T-helper 1 cell treated with Interleukin-12 subunit alpha and Interleukin-12 subunit beta and Interleukin-4 antibody, amounts not matched to agents 30 μg/mL and 1 μg/mL, for 36 hours (primary cell): Measurements from ENCODE around the gene CDH9.

ENCODE experiments used
- H3K27ac Mint-ChIP-seq: one replicate; pipeline ENCODE4 v1.8.0; 2021; ENCODE audit warnings: mild to moderate bottlenecking, mixed read lengths
- H3K27me3 Mint-ChIP-seq: one replicate; pipeline ENCODE4 v1.8.0; 2021; ENCODE audit warnings: low read depth, mixed read lengths
- H3K36me3 Mint-ChIP-seq: one replicate; pipeline ENCODE4 v1.8.0; 2021; ENCODE audit warnings: low read depth, mixed read lengths
- H3K4me1 Mint-ChIP-seq: one replicate; pipeline ENCODE4 v1.8.0; 2021; ENCODE audit warnings: low read depth, mixed read lengths
- H3K4me3 Mint-ChIP-seq: one replicate; pipeline ENCODE4 v1.8.0; 2021; ENCODE audit warnings: mild to moderate bottlenecking, moderate library complexity, mixed read lengths
- H3K9me3 Mint-ChIP-seq: one replicate; pipeline ENCODE4 v1.8.0; 2021; ENCODE audit warnings: mixed read lengths

Gene CDH9

DNA sequence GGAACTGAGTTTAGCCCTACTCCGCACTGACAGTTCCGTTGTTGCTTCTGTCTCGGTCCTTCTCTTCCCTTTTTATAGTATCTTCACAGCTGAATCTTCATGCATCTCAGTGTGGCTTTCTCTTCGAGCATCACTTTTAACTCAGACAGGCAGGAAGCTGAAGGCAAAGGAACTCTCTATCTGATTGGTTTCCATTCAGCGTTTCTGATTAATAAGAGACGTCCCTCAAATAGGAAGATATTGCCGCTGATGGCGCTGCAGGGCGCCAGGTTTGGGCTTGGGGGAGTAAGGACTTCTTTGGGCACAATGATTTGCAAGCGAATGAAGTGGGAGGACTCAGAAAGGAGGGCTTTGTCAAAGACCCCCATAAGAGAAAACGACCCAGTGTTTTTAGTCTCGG is at the start of gene CDH9:
TSS of gene CDH9 (minus strand) at position 111 of the 400 bp plus-strand sequence. CDS start 50,253 bp downstream, outside the sequence.
- no peaks in the 10 kb centered on the region for H3K36me3 Mint-ChIP-seq
- no peaks in the 10 kb centered on the region for H3K4me1 Mint-ChIP-seq
- H3K9me3 Mint-ChIP-seq, result peaks cover 16% of the 10 kb centered on the region
- no peak within 1 kb of the TSS for H3K27ac Mint-ChIP-seq
- H3K27me3 Mint-ChIP-seq, result no peaks in the 10 kb centered on the region
- no peak within 1 kb of the TSS for H3K4me3 Mint-ChIP-seq

- Mint-ChIP-seq H3K4me1 (no peaks in the 10 kb centered on the region), H3K9me3 (peaks cover 13% of the 10 kb centered on the region), H3K27ac (no peak overlapping the region), H3K4me3 (no peak overlapping the region), H3K27me3 (no peaks in the 10 kb centered on the region), H3K36me3 (no peaks in the 10 kb centered on the region)
Measured at GRCh38 chr5:27087747-27088146, 49.4 kb upstream of the CDH9 start.

GRCh38 chr5:27083449-27084415 is 45.3 kb upstream of the CDH9 start:
- H3K4me3 Mint-ChIP-seq, result no peak overlapping the region
- peaks cover 13% of the 10 kb centered on the region for H3K9me3 Mint-ChIP-seq
- H3K4me1 Mint-ChIP-seq, result no peaks in the 10 kb centered on the region
- H3K36me3 Mint-ChIP-seq, result no peaks in the 10 kb centered on the region
- H3K27me3 Mint-ChIP-seq, result no peaks in the 10 kb centered on the region
- no peak overlapping the region for H3K27ac Mint-ChIP-seq

GRCh38 chr5:27080147-27080546 is 41.8 kb upstream of the CDH9 start:
- Mint-ChIP-seq H3K4me3 (no peak overlapping the region), H3K36me3 (no peaks in the 10 kb centered on the region), H3K27me3 (no peaks in the 10 kb centered on the region), H3K9me3 (peaks cover 26% of the 10 kb centered on the region), H3K27ac (no peak overlapping the region), H3K4me1 (no peaks in the 10 kb centered on the region)

DNA sequence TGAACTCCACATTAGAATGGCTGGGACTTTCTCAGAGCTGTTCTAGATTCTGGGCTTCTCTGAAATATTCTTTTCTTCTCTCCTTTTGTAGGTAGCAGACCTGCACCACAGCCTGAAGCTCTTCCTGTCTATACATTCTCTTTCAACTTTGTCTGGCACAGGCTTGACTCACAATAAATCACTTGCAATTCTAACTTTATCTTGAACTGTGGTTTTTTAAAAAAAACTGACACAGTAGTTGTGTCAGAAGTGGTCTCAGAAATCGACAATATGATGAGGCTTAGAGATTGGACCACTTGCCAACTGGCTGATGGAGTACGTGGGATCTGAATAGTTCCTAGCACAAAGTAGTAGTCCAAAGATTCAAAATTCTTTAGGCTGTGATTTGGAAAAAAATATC is 24.1 kb upstream of the CDH9 start:
- no peak overlapping the region for H3K4me3 Mint-ChIP-seq
- peaks cover 30% of the 10 kb centered on the region for H3K9me3 Mint-ChIP-seq
- H3K4me1 Mint-ChIP-seq, result no peaks in the 10 kb centered on the region
- no peaks in the 10 kb centered on the region for H3K27me3 Mint-ChIP-seq
- H3K27ac Mint-ChIP-seq, result no peak overlapping the region
- H3K36me3 Mint-ChIP-seq, result no peaks in the 10 kb centered on the region

GRCh38 chr5:27048510-27048909 is 10.1 kb upstream of the CDH9 start:
- Mint-ChIP-seq H3K4me1 (no peaks in the 10 kb centered on the region), H3K4me3 (no peak overlapping the region), H3K27ac (no peak overlapping the region), H3K27me3 (no peaks in the 10 kb centered on the region), H3K9me3 (peaks cover 14% of the 10 kb centered on the region), H3K36me3 (no peaks in the 10 kb centered on the region)

DNA sequence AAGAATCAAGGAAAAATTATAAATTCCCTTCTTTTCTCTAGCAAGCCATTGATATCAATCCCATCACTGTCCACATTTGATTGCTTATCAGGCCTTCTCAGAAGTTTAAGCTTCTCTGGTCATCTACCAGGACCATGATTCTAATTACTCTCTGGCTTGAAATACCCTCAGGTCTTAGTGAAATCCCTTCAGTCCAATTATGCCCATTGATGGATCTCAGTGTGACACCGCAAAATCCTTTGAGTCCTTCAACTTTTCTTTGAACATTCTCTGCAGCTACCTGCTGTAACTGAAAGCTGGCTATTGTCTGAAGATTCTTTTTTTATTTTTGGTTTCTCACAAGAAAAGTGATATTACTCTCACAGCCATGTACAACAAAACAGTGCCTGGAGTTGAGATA is 3.0 kb upstream of the CDH9 start:
- H3K27ac Mint-ChIP-seq, result no peak overlapping the region
- no peaks in the 10 kb centered on the region for H3K27me3 Mint-ChIP-seq
- no peak overlapping the region for H3K4me3 Mint-ChIP-seq
- peaks cover 22% of the 10 kb centered on the region for H3K9me3 Mint-ChIP-seq
- H3K4me1 Mint-ChIP-seq, result no peaks in the 10 kb centered on the region
- no peaks in the 10 kb centered on the region for H3K36me3 Mint-ChIP-seq

DNA sequence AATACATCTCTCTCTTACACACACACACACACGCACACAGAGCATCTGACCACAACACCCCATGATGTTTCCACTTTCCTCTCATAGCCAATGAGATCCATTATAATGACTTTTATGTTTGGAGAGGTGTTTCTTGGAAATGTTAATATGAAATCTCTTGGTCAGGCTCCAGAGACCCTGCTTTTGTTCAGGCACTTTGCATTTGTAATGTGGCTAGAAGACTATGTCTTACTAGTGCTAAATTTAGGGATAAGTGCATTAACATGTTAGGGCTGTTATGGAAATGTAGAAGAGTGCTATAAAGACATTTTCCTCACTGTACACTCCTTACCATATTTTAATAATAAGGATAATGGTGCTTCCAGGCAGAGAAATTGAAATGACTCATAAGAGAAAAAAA is 3.8 kb downstream of the CDH9 start:
- peaks cover 3% of the 10 kb centered on the region for H3K9me3 Mint-ChIP-seq
- no peaks in the 10 kb centered on the region for H3K36me3 Mint-ChIP-seq
- no peaks in the 10 kb centered on the region for H3K27me3 Mint-ChIP-seq

DNA sequence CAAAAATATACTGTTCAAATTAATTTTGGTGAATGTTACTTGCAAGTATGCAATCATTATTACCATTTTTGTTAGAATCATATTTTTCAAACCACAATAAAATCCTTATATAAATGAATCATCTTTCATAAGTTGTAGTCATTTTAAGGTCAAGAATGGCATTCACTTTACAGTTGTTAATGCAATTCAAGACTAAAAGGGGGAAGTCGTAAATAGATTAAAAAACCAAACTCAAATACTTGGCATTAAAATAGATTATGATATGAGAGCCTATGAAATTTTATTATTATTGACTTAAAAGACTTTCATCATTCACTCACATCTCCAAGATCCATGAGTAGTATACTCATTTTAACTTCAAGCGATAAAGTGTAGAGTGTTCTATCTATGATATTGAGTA is 11.6 kb downstream of the CDH9 start:
- H3K4me3 Mint-ChIP-seq, result no peak overlapping the region

More for the DNA sequence above, 3.8 kb downstream of the CDH9 start:
- no peak overlapping the region for H3K27ac Mint-ChIP-seq
- H3K4me3 Mint-ChIP-seq, result no peak overlapping the region
- no peaks in the 10 kb centered on the region for H3K4me1 Mint-ChIP-seq

DNA sequence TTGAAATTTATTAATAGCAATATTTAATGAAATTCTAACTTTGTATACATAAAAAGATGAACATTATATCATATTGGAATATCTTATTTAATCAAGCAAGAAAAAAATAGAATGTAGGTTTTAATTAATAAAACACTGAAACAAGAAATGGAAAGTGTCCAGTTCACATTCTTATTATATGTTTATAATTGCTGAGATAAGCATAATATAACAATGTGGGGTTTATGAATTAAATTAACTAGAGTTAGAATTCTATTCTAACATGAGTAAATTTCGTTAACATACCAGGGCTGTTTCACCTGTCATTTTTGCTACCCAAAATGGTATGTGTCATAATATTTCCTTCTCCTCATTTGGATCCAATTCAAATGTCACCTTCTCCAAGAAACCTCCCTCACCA is 12.3 kb downstream of the CDH9 start:
- H3K9me3 Mint-ChIP-seq, result peaks cover 3% of the 10 kb centered on the region
- no peak overlapping the region for H3K4me3 Mint-ChIP-seq
- H3K36me3 Mint-ChIP-seq, result no peaks in the 10 kb centered on the region
- H3K27me3 Mint-ChIP-seq, result no peaks in the 10 kb centered on the region
- H3K27ac Mint-ChIP-seq, result no peak overlapping the region
- no peaks in the 10 kb centered on the region for H3K4me1 Mint-ChIP-seq

More for the DNA sequence above, 11.6 kb downstream of the CDH9 start:
- Mint-ChIP-seq H3K36me3 (no peaks in the 10 kb centered on the region), H3K4me1 (no peaks in the 10 kb centered on the region), H3K9me3 (peaks cover 3% of the 10 kb centered on the region), H3K27me3 (no peaks in the 10 kb centered on the region), H3K27ac (no peak overlapping the region)

- Mint-ChIP-seq H3K9me3 (peaks cover 3% of the 10 kb centered on the region), H3K27ac (no peak overlapping the region), H3K27me3 (no peaks in the 10 kb centered on the region), H3K4me3 (no peak overlapping the region), H3K36me3 (no peaks in the 10 kb centered on the region), H3K4me1 (no peaks in the 10 kb centered on the region)
Measured at GRCh38 chr5:27021471-27021870, 16.9 kb downstream of the CDH9 start.

- no peak overlapping the region for H3K4me3 Mint-ChIP-seq
- no peaks in the 10 kb centered on the region for H3K27me3 Mint-ChIP-seq
- H3K4me1 Mint-ChIP-seq, result no peaks in the 10 kb centered on the region
- H3K27ac Mint-ChIP-seq, result no peak overlapping the region
- H3K36me3 Mint-ChIP-seq, result no peaks in the 10 kb centered on the region
- H3K9me3 Mint-ChIP-seq, result peaks cover 3% of the 10 kb centered on the region
Measured at GRCh38 chr5:27020973-27021372, 17.4 kb downstream of the CDH9 start.

GRCh38 chr5:27015758-27016157 is 22.6 kb downstream of the CDH9 start:
- Mint-ChIP-seq H3K27me3 (no peaks in the 10 kb centered on the region), H3K36me3 (no peaks in the 10 kb centered on the region), H3K4me1 (no peaks in the 10 kb centered on the region), H3K4me3 (no peak overlapping the region), H3K9me3 (peaks cover 15% of the 10 kb centered on the region), H3K27ac (no peak overlapping the region)

DNA sequence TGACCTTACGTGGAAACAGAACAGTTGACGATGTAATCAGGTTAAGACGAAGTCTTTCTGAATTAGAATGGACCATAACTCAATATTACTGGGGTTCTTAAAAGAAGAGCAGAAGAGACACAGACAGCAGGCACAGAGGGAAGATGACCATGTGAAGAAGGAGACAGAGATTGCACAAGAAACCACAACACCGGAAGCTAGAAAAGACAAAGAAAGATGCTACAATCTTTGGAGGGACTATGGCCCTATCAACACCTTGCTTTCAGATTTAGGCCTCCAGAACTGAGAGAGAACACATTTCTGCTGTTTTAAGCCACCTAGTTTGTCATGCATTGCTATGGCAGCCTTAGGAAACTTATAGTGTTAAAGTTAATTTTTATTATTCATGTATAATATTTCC is 27.1 kb downstream of the CDH9 start:
- Mint-ChIP-seq H3K27ac (no peak overlapping the region), H3K4me3 (no peak overlapping the region), H3K9me3 (peaks cover 28% of the 10 kb centered on the region), H3K27me3 (no peaks in the 10 kb centered on the region), H3K4me1 (no peaks in the 10 kb centered on the region), H3K36me3 (no peaks in the 10 kb centered on the region)

DNA sequence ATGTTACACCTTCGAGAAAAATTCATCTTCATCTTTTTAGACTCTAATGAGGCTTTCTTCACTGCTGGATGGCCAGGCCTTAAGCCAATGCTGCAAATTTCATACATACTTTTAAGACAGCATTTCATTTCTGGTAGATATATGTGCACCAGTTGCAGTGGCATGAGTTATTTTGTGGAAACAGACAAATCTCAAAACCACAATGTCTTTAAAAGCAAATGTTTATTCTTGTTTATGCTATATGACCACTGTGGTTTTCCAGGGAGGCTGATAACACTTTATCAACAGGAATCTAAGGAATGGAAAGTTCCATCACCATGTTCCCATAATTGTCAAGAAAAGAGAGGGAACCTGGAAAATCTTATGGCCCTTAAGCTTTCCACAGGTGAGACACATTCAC is 27.7 kb downstream of the CDH9 start:
- Mint-ChIP-seq H3K27me3 (no peaks in the 10 kb centered on the region), H3K4me3 (no peak overlapping the region), H3K36me3 (no peaks in the 10 kb centered on the region), H3K9me3 (peaks cover 28% of the 10 kb centered on the region), H3K27ac (no peak overlapping the region), H3K4me1 (no peaks in the 10 kb centered on the region)
